ENCODE data around the gene C4BPB. TPM values are rescaled to one million over a fixed set of nuclear protein-coding genes. Genes with fewer than 3 reads are reported as not detected.

Gene C4BPB
- total and polyA plus RNA-seq, 2 of the 13 experiments (the other 11 are each of a cell fraction or from before 2014, with no cell fraction given), result 155 to 266 TPM

DNA sequence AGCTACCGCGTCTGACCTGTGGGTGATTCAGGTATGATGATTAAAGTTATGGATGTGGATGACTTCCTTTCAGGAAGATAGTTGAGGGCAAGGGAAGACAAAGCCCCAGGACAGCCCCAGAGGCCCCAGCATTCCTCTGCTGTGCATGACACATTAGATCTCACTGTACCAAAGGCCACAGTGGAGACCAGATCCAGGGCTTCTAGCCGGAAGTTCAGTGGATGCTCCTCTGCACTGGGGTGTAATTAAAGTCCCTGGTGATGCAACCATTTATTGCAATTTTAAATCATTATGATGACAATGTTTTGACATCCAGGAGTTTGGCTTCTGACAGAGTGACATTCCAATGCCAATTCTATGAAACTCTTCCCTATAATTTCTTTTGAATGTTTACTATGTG, 20.3 kb downstream of the C4BPB start:
- ATAC-seq (no peak), FAIRE-seq (no peak), DNase-seq (ENCODE audit: low spot score) (no peak)
- TF ChIP-seq ZNF546 (CRISPR knock-in tag; conservative IDR thresholded peaks at IDR 0.05) (no peak), DNMT3B (CRISPR knock-in tag; conservative IDR thresholded peaks at IDR 0.05) (no peak), TAF1 (CRISPR knock-in tag; IDR thresholded peaks at IDR 0.05) (no peak)
- H3K79me2 ChIP-seq (ENCODE audit: insufficient read depth, low read length), result no peaks in the 10 kb centered on the region
- no peaks in the 10 kb centered on the region for H3K9me3 ChIP-seq (ENCODE audit: low read length)
- WGBS (ENCODE audit: low lambda C conversion rate), result 93% methylated on average over 3 of the region's 3 CpGs
- H2AFZ ChIP-seq (ENCODE audit: low read length), result no peak overlapping the region
- no TSS peak for BruUV-seq (replicated peaks)
- no peaks in the 10 kb centered on the region for H4K20me1 ChIP-seq (ENCODE audit: insufficient read depth, low read length)
- H3K4me2 ChIP-seq (ENCODE audit: low read depth, low read length), result no peak overlapping the region
- H3K36me3 ChIP-seq (replicated peaks in 1 of 2; ENCODE audit: control insufficient read depth in 1 of 2, insufficient read depth in 2 of 2, low read length in 2 of 2), result 0 out of 5 replicates have a peak, but pooled peaks cover 0 to 1% of the 10 kb centered on the region in 2 experiments
- in situ Hi-C loops (cut with HindIII; ENCODE audit: extremely low pct_ligation_motif_present, low pct_unique_long_range_greater_than_20kb) (no loop called here), intact Hi-C loops (cut with micrococcal nuclease; ENCODE audit: unreplicated experiment) (no loop called here)
- ChIA-PET POLR2A (no interaction called here), CTCF (ENCODE audit: low intra/inter-chr PET ratio, low total read pairs) (no interaction called here)
- H3K27me3 ChIP-seq (ENCODE audit: control insufficient read depth in 1 of 2, insufficient read depth in 2 of 2, low read length in 2 of 2), result no peaks in the 10 kb centered on the region; a peak in 1 of 5 replicates
- peaks cover 13% of the 10 kb centered on the region for H3K4me1 ChIP-seq (ENCODE audit: insufficient read depth, low read length)
- H3K9ac ChIP-seq (ENCODE audit: insufficient read depth, low read depth, low read length), result no peak overlapping the region
- no peak overlapping the region for H3K27ac ChIP-seq (ENCODE audit: extremely low read length, insufficient read depth, low read length)
- H3K4me3 ChIP-seq (replicated peaks in 1 of 3; ENCODE audit: insufficient read depth in 1 of 3, low read depth in 2 of 3, low read length in 3 of 3), result no peak overlapping the region

DNA sequence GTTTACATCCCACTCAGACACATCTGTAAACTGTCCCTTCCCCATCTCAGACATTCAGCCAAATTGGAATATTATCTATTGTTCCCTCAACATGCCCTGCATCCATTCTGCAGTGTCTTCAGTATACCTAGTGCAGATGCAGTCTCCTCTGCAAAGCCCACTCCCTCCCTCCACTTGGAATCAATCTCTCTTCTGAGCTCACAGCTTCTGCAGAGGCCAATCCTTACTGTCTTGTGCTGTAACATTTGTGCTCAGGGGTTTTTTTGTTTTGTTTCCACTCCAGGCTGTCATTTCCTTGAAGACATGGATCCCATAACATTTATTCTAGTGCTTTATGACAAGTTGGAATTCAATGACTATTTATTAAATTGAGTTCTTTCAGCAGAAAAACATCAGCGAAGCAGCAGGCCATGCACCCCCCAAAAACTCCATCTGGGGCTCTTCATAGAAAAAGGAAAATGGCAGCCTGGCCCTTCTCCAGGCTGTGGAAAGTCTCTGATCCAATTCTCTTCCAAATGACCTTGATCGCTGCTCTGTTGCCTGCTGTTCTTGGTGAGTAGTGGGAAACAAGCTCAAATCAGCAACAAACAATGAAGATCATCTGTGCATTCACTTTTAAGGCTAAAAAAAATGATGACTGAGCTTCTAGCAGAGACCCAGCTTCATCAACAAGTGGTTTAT, 24.1 kb downstream of the C4BPB start:
- intact Hi-C loops (cut with micrococcal nuclease; ENCODE audit: unreplicated experiment), result no loop called here
- Histone ChIP-seq H3K4me1 (ENCODE audit: insufficient read depth, low read length) (no peaks in the 10 kb centered on the region; the same call in 1 of the 2 replicates), H3K27ac (ENCODE audit: extremely low read length, insufficient read depth, low read length) (no peak overlapping the region), H2AFZ (ENCODE audit: low read length) (no peak overlapping the region), H3K27me3 (ENCODE audit: control insufficient read depth in 1 of 2, insufficient read depth in 2 of 2, low read length in 2 of 2) (no peaks in the 10 kb centered on the region; a peak in 1 of 5 replicates), H3K4me2 (ENCODE audit: low read depth, low read length) (no peak overlapping the region), H3K4me3 (replicated peaks in 1 of 3; ENCODE audit: insufficient read depth in 1 of 3, low read depth in 2 of 3, low read length in 3 of 3) (no peak overlapping the region), H3K79me2 (ENCODE audit: insufficient read depth, low read length) (no peaks in the 10 kb centered on the region), H4K20me1 (ENCODE audit: insufficient read depth, low read length) (no peaks in the 10 kb centered on the region), H3K36me3 (replicated peaks in 1 of 2; ENCODE audit: control insufficient read depth in 1 of 2, insufficient read depth in 2 of 2, low read length in 2 of 2) (0 out of 5 replicates have a peak, but pooled peaks cover 0 to 3% of the 10 kb centered on the region in 2 experiments), H3K9me3 (ENCODE audit: low read length) (no peaks in the 10 kb centered on the region), H3K9ac (ENCODE audit: insufficient read depth, low read depth, low read length) (no peak overlapping the region)
- ChIA-PET CTCF (ENCODE audit: low intra/inter-chr PET ratio, low total read pairs) (no interaction called here), POLR2A (no interaction called here)
- no peak for ATAC-seq
- BruUV-seq (replicated peaks), result no TSS peak
- in situ Hi-C loops (cut with HindIII; ENCODE audit: extremely low pct_ligation_motif_present, low pct_unique_long_range_greater_than_20kb), result no loop called here
- 88% methylated on average over 2 of the region's 2 CpGs for WGBS (ENCODE audit: low lambda C conversion rate)
- no peak for DNase-seq (ENCODE audit: low spot score)
- no peak for FAIRE-seq
- TF ChIP-seq ZNF615 (CRISPR knock-in tag; IDR thresholded peaks at IDR 0.05; ENCODE audit: borderline replicate concordance) (no peak), MAFK (conservative IDR thresholded peaks at IDR 0.05 in 1 of 2, IDR thresholded peaks at IDR 0.05 in 1 of 2; ENCODE audit: low read length in 2 of 2) (0 out of 4 replicates have a peak, but pooled peaks of 1 of the 2 experiments have one; percentile 8), ZBTB3 (CRISPR knock-in tag; IDR thresholded peaks at IDR 0.05; ENCODE audit: borderline replicate concordance, low read depth) (no peak), HOXA3 (CRISPR knock-in tag; IDR thresholded peaks at IDR 0.05) (no peak), ZNF572 (CRISPR knock-in tag; IDR thresholded peaks at IDR 0.05) (no peak), ZNF652 (CRISPR knock-in tag; IDR thresholded peaks at IDR 0.05; ENCODE audit: borderline replicate concordance, low read depth) (no peak), ZNF644 (CRISPR knock-in tag; IDR thresholded peaks at IDR 0.05; ENCODE audit: low read depth) (peak; percentile 63; the same call in 1 of the 2 replicates), ZNF337 (CRISPR knock-in tag; IDR thresholded peaks at IDR 0.05; ENCODE audit: borderline replicate concordance, low read depth) (no peak), ZNF556 (CRISPR knock-in tag; IDR thresholded peaks at IDR 0.05; ENCODE audit: borderline replicate concordance) (no peak), ZNF414 (CRISPR knock-in tag; IDR thresholded peaks at IDR 0.05) (no peak), ZNF432 (CRISPR knock-in tag; IDR thresholded peaks at IDR 0.05; ENCODE audit: borderline replicate concordance) (no peak), SAP130 (CRISPR knock-in tag; IDR thresholded peaks at IDR 0.05; ENCODE audit: low read depth) (no peak), ZFYVE20 (CRISPR knock-in tag; IDR thresholded peaks at IDR 0.05; ENCODE audit: borderline replicate concordance, low read depth) (no peak), PAWR (CRISPR knock-in tag; IDR thresholded peaks at IDR 0.05; ENCODE audit: borderline replicate concordance) (no peak), ZNF451 (CRISPR knock-in tag; IDR thresholded peaks at IDR 0.05) (no peak)
